NCI-H226 (cell line): Measurements from ENCODE around the gene THEMIS2.

ENCODE experiments used
- DNase-seq: peaks from one replicate; pipeline ENCODE4 v3.0.0-alpha.2; 2015

Gene THEMIS2

DNA sequence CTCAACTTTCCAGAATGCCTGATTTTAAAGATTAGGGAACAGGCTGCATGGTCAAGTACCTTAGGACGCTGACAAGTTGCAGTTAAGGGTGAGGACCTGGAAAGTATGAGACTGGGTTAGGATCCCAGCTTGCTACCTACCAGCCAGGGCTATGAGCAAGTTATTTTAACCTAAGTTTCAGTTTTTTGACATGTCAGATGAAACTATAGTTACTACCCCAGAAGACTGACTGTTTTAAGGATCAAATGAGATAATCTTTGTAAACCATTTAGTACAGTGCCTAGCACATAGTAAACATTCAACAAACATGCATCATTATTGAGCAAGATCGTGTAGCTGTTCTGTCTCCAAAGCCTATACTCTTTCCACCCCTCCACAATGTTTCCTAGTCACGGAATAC is 14.4 kb downstream of the THEMIS2 start:
- DNase-seq, result no peak

- DNase-seq, result no peak
Measured at GRCh38 chr1:27887215-27888021, 15.1 kb downstream of the THEMIS2 start.

DNA sequence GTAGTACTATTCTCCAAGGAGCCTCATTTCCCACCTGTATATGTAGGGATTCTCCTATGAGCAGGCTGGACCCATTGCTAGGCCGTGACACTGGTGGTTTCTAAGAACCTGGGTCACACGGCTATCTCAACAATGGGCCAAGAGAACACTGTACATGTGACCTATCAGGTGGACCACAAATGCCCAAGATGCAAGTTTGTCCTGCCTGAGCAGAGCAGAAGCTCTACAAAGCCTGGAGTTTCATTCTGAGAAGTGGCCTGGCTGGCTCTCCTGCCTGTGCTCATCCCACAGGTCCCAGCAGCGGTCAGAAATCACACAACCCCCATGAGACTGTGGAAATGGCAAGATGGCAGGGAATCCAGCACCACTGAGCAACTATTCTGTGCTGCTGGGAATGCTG is 17.2 kb downstream of the THEMIS2 start:
- DNase-seq, result no peak

GRCh38 chr1:27891196-27891889 is 19.0 kb downstream of the THEMIS2 start:
- no peak for DNase-seq

- DNase-seq, result no peak
Measured at GRCh38 chr1:27894521-27894920, 22.2 kb downstream of the THEMIS2 start.

DNA sequence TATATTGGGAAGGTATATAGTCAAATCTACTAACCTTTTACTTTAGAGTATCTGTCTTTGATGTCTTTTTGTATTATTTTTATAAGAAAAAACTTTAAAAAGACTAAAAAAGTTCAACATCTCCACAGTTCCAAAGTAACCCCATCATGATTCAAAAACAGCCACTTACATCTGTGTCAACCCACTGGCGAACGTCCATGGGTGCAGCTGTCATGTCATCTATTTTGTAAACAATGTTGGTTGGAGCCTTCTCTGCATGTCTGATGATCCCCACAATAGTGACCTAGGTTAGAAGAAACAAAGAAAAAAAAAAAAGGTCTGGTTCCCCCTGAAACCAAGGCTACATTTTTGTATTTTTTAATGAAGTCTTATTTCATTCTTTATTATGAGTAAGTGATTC is 34.4 kb downstream of the THEMIS2 start:
- DNase-seq, result no peak

GRCh38 chr1:27912429-27912828 is 40.1 kb downstream of the THEMIS2 start:
- DNase-seq, result no peak

DNA sequence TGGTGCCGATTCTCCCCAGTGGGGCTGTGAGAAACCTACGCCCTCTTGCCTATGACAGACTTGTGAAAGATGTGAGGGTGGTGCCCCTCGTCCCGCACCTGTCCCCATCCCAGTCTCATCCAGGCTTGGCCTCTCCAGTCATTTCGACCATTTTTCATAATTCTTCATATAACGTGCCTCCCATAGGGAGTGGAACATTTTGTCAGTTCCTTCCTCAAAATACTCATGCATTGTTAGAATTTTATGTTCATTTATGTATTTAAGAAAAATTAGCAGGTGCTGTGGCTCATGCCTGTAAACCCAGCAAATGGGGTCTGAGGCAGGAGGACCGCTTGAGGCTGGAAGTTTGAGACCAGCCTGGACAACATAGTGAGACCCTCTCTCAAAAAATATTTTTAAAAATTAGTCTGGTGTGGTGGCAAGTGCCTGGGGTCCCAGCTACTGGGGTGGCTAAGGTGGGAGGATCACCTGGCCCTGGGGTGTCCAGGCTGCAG is 42.8 kb downstream of the THEMIS2 start:
- DNase-seq, result no peak

GRCh38 chr1:27922272-27922671 is 49.9 kb downstream of the THEMIS2 start:
- no peak for DNase-seq

DNA sequence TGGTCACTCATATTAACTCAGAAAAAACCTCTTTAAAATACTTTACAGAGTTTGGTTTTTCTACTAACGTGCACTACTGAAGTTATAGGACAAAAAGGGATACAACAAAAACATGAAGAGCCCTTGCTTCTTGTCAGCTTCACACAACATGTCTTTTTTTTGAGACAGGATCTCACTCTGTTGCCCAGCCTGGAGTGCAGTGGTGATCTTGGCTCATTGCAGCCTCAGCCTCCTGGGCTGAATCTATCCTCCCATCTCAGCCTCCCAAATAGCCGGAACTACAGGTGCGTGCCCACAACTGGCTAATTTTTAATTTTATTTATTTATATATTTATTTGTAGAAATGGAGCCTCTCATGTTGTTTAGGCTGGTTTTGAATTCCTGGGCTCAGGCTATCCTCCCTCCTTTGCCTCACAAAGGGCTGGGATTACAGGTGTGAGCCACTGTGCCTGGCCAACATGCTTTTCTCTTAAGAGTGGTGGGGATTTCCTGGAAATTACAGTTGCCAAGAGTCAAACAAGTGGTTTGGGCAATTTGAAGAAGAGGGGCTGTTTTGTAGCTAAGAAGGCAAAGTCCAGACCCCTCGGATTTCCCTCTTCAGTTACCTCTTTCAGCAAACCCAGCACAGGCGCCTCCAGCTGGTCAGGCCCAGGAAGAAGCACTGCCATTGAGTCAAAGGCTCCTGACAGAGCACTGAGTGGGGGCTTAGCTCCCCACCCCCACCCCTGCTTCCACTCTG is 56.0 kb downstream of the THEMIS2 start:
- no peak for DNase-seq

DNA sequence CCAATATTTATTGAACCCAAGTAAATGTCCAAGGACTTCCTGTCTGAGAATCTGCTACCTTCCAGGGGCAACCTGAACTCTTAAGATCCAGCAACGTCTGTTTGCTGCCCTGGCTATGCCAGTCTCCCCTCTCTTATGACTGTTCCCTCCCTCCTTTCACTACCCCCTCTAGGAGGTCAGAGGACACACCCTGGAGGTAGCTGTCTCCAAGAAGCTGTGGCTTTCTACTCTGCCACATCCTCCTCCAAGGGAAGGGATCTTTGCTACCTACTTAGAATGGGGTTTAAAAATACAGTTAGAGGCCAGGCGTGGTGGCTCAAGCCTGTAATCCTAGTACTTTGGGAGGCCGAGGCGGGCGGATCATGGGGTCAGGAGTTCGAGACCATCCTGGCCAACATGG is 58.8 kb downstream of the THEMIS2 start:
- DNase-seq, result no peak

GRCh38 chr1:27931759-27932158 is 59.4 kb downstream of the THEMIS2 start:
- DNase-seq, result peak; percentile 19

DNA sequence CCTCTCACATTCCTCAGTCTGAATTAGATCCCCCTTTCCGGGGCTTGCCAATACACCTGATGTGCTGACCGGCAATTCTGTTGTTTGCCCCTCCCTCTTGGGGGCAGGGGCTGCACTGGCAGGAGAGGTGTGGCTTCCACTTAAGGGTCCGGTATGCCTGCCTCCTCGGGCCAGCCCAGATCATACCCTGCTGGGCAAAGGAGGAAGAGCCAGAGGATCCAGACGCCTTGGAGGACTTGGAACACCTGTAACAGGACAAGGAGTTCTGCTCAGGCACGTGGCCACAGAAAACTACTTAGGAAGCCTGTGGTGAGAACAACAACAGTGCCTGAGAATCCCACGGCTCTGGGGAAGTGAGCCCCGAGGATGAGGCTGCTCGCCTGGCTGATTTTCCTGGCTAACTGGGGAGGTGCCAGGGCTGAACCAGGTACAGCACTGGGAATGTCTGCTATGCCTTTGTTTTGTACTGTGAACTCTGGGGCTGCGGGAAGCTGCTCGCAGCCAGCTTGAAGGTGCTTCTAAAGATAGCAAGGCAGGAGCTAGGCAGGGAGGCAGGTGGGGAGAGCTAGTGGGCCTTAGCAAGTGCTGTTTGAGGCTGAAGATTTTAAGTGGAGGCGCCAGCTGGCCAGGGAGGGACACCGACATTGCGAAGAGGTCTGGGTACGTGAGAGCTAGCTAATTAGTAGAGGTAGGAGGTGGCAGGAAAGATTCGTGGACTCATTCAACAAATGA is 62.6 kb downstream of the THEMIS2 start, which contains the start of gene SMPDL3B:
TSS of gene SMPDL3B (plus strand) at position 183 of the 732 bp plus-strand sequence. CDS start at position 367, 184 bp downstream.
- peak; percentile 28 for DNase-seq

GRCh38 chr1:27935721-27936120 is 63.4 kb downstream of the THEMIS2 start:
- DNase-seq, result no peak
